Measurements from ENCODE around the gene TTI1. TPM values are rescaled to one million over a fixed set of nuclear protein-coding genes. Genes with fewer than 3 reads are reported as not detected.
A peak's percentile ranks its signal among the peaks of the same experiment; 100 is the strongest.
"Not testable (repeated sequence)": the region's sequence is repeated elsewhere in the genome, so short reads cannot be mapped to it uniquely, and the experiment has no call there.

Gene TTI1
- total RNA-seq, 1 experiment from 2014 or later, result 33.5 TPM

- no peak for DNase-seq (ENCODE audit: low read depth)
These were observed 20.9 kb downstream of the TTI1 start for GRCh38 chr20:38012332-38012731.

- no peak for DNase-seq (ENCODE audit: low read depth)
These were observed 21.6 kb downstream of the TTI1 start for GRCh38 chr20:38011696-38012095.

- not testable (repeated sequence) for DNase-seq (ENCODE audit: low read depth)
These were observed 23.8 kb downstream of the TTI1 start for GRCh38 chr20:38009416-38009815.

- no peak for DNase-seq (ENCODE audit: low read depth)
These were observed 24.9 kb downstream of the TTI1 start for GRCh38 chr20:38008233-38008944.

GRCh38 chr20:38007526-38007925, 25.7 kb downstream of the TTI1 start:
- no peak for DNase-seq (ENCODE audit: low read depth)

GRCh38 chr20:38005903-38006302, 27.4 kb downstream of the TTI1 start:
- no peak for DNase-seq (ENCODE audit: low read depth)

GRCh38 chr20:38004416-38004815, 28.8 kb downstream of the TTI1 start:
- no peak for DNase-seq (ENCODE audit: low read depth)

GRCh38 chr20:38002422-38002821, 30.8 kb downstream of the TTI1 start:
- DNase-seq (ENCODE audit: low read depth), result no peak

- no peak for DNase-seq (ENCODE audit: low read depth)
These were observed 31.3 kb downstream of the TTI1 start for GRCh38 chr20:38001981-38002380.

GRCh38 chr20:38001173-38001875, 31.9 kb downstream of the TTI1 start:
- peak; percentile 88 for DNase-seq (ENCODE audit: low read depth)

- no peak for DNase-seq (ENCODE audit: low read depth)
These were observed 33.0 kb downstream of the TTI1 start for GRCh38 chr20:38000293-38000692.

- DNase-seq (ENCODE audit: low read depth), result no peak
These were observed 33.6 kb downstream of the TTI1 start for GRCh38 chr20:37999526-38000263.

- DNase-seq (ENCODE audit: low read depth), result no peak
These were observed 35.7 kb downstream of the TTI1 start for GRCh38 chr20:37997516-37997915.

GRCh38 chr20:37995856-37996605, 37.2 kb downstream of the TTI1 start:
- no peak for DNase-seq (ENCODE audit: low read depth)

- peak; percentile 86 for DNase-seq (ENCODE audit: low read depth)
These were observed 38.7 kb downstream of the TTI1 start for GRCh38 chr20:37994512-37994911.

GRCh38 chr20:37992802-37993409, 40.4 kb downstream of the TTI1 start:
- peak; percentile 97 for DNase-seq (ENCODE audit: low read depth)

GRCh38 chr20:37991908-37992307, 41.3 kb downstream of the TTI1 start:
- DNase-seq (ENCODE audit: low read depth), result no peak

- DNase-seq (ENCODE audit: low read depth), result no peak
These were observed 41.9 kb downstream of the TTI1 start for GRCh38 chr20:37991157-37991866.

- DNase-seq (ENCODE audit: low read depth), result peak; percentile 97
These were observed 42.6 kb downstream of the TTI1 start for GRCh38 chr20:37990571-37991151.

GRCh38 chr20:37989601-37990295, 43.5 kb downstream of the TTI1 start:
- DNase-seq (ENCODE audit: low read depth), result peak; percentile 63
